Spleen (tissue), 7 donors: ENCODE results near the gene EFCAB12.

Experiments used
- CTCF ChIP-seq, 11 experiments: fragments of 200-600 bp in 7 of 11; fragments of 450-650 bp in 4 of 11; sonication (generic) in 4 of 11; IDR thresholded peaks in 8 of 11; conservative IDR thresholded peaks in 3 of 11; 1 replicate in 7 of 11; 2 replicates in 4 of 11; pipeline versions ENCODE4 v1.4.0 to v1.8.0; 2016 to 2021; ENCODE audit warnings: antibody characterized with exemption in 11 of 11, inconsistent platforms in 4 of 11, mild to moderate bottlenecking in 1 of 11
- POLR2A ChIP-seq, 3 donors: fragments of 450-650 bp; IDR thresholded peaks; one replicate each; pipeline ENCODE4 v1.5.1; 2017; ENCODE audit warnings: antibody characterized with exemption in 3 of 3, mild to moderate bottlenecking in 1 of 3
- POLR2AphosphoS5 ChIP-seq, 3 donors: sonication (generic); formaldehyde crosslinking; IDR thresholded peaks; one replicate each; pipeline ENCODE4 v1.5.1; 2017; ENCODE audit warnings: antibody characterized with exemption in 3 of 3
- donor health status: DM: no; HTN: no; CAD: no; lungs with moderate emphysema.
- donor health status: DM: no; HTN: no; CAD: no.
- donor health status: DM: no; HTN: no; CAD: no.

- TF ChIP-seq POLR2AphosphoS5 (IDR thresholded peaks at IDR 0.05) (no peak), CTCF (IDR thresholded peaks at IDR 0.05 in 8 of 11, conservative IDR thresholded peaks at IDR 0.05 in 3 of 11) (no peak), POLR2A (IDR thresholded peaks at IDR 0.05) (no peak)
Measured at GRCh38 chr3:129402210-129402609, 26.2 kb downstream of the EFCAB12 start.
